ENCODE measurements around the gene MMP2.

MMP2 gene

DNA sequence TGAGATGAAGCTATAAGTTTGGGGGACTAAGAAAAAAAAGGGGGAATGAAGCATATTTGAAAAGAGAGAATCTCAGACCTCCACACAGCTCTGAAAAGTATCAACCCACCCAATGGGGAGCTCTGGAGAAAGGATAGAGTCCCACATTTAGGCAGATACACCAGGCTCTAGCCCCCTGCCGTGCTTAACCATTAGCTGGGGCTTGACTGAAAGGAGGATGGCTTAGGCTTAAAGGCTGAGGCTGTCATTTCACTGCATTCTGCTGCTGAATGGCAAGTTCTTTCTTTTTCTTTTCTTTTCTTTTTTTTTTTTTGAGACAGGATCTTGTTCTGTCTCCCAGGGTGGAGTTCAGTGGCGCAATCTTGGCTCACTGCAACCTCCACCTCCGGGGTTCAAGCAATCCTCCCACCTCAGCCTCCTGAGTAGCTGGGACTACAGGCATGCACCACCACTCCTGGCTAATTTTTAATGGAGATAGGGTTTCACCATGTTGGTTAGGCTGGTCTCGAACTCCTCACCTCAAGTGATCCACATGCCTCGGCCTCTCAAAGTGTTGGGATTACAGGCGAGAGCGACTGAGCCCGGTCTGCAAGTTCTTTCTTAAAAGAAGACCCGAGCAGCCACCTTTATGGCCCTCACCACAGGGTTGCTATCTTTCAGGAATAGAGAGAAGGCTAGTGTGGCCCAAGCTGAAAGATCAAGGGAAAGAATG, 9.0 kb upstream of the MMP2 start:
- no peak for DNase-seq (ENCODE audit: low read depth)

DNA sequence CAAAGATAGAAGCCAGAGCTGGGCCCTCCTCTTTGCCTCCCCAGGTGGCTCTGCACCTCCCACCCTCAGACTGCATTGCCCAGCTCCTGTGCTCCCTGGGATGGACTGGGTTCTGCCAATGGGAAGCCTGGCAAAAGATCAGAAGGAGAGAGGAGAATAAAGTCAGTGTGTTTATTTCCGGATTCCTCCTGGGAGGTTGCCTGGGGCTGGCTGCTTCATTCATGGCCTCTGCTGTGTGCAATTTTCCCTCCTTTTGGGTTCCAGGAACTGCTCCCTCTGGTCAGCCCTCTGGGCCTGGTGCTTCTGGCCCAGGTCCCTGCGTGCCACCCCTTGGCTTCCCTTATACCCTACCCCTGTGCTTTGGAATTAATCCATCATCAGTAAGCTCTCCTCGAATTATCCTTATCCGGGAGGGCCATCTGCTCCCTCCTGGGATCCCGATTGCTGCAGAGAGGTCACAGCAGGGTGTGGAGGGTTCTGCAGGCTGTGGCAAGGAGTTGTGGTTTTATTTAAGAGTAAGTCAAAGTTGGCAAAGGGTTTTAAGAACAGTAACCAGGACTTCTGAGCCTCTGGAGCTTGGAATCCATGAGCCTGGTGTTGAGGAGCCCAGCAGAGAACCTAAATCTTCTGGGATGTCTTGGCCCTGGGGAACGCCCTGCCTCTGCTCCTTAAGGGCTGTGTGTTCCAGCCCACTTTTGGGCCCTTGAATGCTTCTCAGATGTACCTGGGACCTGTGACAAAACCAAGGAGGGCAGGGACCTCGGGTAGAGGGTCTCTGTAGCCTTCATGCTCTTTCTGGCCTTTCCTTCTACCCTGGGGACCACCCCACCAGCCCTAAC, 8.2 kb upstream of the MMP2 start:
- no peak for DNase-seq (ENCODE audit: low read depth)

- no peak for DNase-seq (ENCODE audit: low read depth)
Observed at GRCh38 chr16:55471448-55472097, 7.4 kb upstream of the MMP2 start.

- DNase-seq (ENCODE audit: low read depth), result no peak
Observed at GRCh38 chr16:55473587-55473986, 5.4 kb upstream of the MMP2 start.

GRCh38 chr16:55474821-55475220, 4.2 kb upstream of the MMP2 start:
- DNase-seq (ENCODE audit: low read depth), result no peak

DNA sequence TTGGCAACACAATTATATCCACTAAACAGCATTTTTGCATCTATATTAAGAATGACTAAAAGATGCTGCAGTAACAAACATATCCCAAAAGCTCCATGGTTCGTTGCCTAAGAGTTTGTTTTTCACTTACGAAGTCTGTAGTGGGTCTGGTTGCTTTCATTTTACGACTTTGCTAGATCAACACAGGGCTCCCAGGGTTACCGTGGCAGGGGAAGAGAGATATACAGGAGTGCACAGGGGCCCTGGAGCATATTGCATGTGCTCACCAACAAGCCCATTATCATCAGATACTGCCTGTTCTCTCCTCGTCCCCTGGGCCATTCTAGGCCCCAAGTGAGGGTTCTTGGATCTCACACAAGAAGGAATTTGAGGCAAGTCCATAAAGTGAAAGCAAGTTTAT, 3.1 kb upstream of the MMP2 start:
- no peak for DNase-seq (ENCODE audit: low read depth)

- DNase-seq (ENCODE audit: low read depth), result no peak
Observed at GRCh38 chr16:55476625-55477533, 2.1 kb upstream of the MMP2 start.

GRCh38 chr16:55477736-55478135, 1.3 kb upstream of the MMP2 start:
- DNase-seq (ENCODE audit: low read depth), result no peak

DNA sequence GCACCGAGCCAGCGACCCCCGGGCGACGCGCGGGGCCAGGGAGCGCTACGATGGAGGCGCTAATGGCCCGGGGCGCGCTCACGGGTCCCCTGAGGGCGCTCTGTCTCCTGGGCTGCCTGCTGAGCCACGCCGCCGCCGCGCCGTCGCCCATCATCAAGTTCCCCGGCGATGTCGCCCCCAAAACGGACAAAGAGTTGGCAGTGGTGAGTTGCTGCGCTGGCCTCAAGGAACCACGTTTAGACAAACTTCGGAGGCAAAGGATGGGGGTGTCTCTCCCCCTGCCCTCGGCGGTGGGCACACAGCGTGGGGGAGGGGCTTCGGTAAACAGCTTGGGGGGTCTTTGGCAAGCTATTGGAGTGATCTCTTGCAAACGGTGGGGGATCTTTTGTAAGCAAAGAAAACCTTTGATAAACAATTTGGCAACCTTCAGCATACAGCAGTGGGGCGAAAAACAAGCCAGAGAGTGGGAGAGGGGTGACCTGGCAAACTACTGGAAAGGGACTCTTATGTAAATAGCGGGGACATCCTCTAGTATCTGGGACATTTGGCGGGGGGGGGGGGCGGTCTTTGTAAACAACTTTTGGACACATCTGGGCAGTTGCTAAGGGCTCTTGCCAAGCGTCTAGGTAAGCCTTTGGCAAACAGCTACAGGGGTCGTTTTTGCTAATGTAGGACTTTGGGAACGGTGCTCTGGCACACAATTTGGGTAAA, 587 bp downstream of the MMP2 start:
- no peak for DNase-seq (ENCODE audit: low read depth)

- DNase-seq (ENCODE audit: low read depth), result no peak
Observed at GRCh38 chr16:55480228-55480655, 1.2 kb downstream of the MMP2 start.

GRCh38 chr16:55481023-55481422, 2.0 kb downstream of the MMP2 start:
- no peak for DNase-seq (ENCODE audit: low read depth)

DNA sequence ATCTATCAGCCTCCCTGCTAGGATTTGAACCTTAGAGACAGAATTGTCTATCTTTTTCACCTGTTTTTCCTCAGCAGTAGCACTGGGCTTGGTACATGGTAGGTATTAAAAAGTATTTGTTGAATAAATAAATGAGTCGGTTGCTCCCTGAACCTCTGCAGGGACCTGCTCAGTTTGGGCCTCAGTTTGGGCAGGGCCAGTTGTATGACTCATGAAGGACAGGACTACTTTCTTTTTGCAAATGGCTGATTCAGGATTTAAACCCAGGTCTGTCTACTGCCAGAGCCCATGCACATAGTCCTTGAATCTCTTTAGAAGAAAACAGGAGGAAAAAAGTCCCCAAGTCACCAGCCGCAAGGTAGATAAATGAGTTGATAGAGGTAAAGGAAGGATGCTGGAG, 3.1 kb downstream of the MMP2 start:
- DNase-seq (ENCODE audit: low read depth), result no peak

GRCh38 chr16:55487048-55487803, 8.2 kb downstream of the MMP2 start:
- DNase-seq (ENCODE audit: low read depth), result no peak

DNA sequence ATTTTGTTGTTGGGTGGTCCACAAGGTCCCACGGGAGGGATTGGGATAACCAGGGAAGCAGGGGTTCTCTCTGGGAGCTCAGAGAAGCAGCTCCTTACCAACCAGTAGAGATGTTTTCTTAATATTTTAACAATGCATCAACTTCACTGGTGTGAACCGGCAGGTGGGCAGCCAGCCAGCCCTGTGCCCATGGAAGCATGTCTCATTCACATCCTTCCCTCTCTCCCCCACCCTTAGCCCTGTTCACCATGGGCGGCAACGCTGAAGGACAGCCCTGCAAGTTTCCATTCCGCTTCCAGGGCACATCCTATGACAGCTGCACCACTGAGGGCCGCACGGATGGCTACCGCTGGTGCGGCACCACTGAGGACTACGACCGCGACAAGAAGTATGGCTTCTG, 9.3 kb downstream of the MMP2 start:
- DNase-seq (ENCODE audit: low read depth), result no peak

DNA sequence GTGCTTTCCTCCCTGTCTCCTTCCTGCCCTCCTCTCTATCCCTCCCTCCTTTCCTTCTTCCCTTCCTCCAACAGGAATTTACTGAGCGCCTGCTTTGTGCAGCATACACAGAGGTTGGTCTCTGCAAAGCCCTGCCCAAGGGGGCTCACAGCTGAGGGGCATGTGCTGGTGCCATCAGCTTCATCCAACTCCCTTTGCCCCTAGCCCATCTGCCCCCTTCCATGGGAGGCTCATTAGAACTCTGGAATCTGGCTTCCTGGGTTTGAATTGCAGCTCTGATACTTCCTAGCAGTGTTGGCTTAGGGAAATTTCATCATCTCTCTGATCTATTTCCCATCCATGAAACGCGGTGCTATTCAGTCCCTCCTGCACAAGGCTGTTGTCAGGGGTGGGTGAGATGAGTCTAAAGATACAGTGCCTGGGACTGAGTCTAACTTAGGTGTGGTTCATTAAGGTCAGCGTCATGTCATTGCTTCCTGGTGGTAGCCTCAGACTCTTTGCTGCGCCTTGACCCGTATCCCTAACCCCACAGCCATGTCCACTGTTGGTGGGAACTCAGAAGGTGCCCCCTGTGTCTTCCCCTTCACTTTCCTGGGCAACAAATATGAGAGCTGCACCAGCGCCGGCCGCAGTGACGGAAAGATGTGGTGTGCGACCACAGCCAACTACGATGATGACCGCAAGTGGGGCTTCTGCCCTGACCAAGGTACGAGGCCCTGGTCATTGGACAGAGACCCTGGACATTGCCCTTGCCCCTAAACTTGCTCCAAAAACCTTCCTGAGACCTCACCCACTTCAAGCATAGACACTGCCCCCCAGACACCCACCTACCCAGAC, 10.3 kb downstream of the MMP2 start:
- no peak for DNase-seq (ENCODE audit: low read depth)

- DNase-seq (ENCODE audit: low read depth), result no peak
Observed at GRCh38 chr16:55489956-55490265, 10.9 kb downstream of the MMP2 start.

- no peak for DNase-seq (ENCODE audit: low read depth)
Observed at GRCh38 chr16:55490301-55490700, 11.3 kb downstream of the MMP2 start.

DNA sequence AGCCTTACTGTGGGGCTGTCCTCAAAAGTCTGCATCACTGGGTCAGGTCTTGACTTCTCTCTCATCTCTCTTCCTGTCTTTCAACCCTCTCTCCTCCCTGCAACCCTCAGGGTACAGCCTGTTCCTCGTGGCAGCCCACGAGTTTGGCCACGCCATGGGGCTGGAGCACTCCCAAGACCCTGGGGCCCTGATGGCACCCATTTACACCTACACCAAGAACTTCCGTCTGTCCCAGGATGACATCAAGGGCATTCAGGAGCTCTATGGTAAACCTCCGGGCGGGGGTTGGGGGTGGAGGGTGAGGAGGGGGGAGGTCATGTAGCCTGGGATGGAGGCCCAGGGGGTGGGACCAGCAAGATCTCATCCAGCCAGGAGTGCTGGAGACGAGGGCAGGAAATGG, 12.7 kb downstream of the MMP2 start:
- no peak for DNase-seq (ENCODE audit: low read depth)

DNA sequence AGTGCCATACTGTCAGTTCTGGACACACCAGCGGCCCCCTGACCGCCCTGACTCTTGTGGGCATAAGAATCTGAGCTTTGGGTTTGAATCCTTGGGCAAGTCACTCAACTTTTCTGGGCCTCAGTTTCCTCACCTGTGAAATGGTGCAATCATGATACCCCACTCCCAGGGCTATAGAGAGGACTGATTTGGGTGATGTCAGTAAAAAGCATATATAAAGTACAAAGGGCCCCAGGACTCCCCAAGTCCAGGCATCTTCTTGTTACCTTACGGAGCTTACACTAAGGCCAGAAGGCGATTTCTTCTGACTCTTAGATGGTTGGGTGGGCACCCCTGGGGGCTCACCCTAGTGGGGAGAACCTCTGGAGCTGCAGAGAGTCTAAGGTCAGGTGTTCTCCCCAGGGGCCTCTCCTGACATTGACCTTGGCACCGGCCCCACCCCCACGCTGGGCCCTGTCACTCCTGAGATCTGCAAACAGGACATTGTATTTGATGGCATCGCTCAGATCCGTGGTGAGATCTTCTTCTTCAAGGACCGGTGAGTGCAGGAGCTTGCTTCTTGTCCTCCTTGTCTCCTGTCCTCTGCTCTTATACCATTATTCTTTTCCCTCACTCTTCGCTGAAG, 13.9 kb downstream of the MMP2 start:
- no peak for DNase-seq (ENCODE audit: low read depth)
